Stimulated activated CD8-positive, alpha-beta memory T cell treated with anti-CD3 and anti-CD28 coated beads, Interleukin-12 subunit alpha, Interleukin-12 subunit beta, amount 100 ng/mL, for 1 hour (primary cell): ENCODE measurements around the gene GNRH2.
"Not testable (repeated sequence)": the region's sequence is repeated elsewhere in the genome, so short reads cannot be mapped to it uniquely, and the experiment has no call there.

ENCODE experiments used
- DNase-seq: peaks from one replicate; pipeline ENCODE4 v3.0.0-alpha.2; 2020; ENCODE audit warnings: low read depth

Gene GNRH2

DNA sequence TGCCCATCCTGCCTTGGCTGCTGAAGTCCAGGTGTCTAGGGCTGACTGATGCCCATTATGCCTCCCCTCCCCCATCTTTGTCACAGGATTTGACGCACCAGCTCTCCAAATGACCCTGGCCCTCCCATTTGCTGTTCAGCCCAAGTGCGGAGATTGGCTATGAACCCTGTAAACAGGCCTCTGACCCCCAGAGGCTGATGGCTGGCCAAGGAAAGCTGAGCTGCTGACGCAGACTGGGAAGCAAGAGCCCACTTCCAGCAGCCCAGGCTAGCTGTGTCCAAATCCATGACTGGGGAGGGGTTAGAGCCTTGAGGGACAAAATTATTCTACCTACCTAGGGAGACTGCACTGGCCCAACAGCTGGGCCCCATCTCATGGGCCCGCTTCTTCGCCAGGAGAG is 797 bp upstream of the GNRH2 start:
- DNase-seq: no peak

DNA sequence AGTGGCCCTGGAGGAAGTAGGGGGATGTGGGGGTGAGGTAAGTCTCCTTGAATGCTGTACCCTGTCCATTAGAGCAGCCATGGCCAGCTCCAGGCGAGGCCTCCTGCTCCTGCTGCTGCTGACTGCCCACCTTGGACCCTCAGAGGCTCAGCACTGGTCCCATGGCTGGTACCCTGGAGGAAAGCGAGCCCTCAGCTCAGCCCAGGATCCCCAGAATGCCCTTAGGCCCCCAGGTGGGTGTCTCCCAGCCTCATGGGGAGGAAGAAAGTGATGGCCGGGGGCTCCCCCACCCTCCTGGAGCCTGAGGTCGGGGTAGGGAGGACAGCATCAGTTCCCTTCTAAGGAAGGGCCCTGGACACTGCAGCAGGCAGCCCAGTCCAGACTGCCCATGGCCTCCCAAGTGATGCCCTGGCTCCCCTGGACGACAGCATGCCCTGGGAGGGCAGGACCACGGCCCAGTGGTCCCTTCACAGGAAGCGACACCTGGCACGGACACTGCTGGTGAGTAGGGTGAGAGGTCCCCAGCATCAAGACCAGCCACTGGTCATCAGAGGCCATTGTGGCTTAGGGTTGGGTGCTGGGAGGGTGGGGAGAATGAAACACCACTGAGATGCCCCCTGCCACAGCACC is 1.0 kb downstream of the GNRH2 start:
- no peak for DNase-seq

DNA sequence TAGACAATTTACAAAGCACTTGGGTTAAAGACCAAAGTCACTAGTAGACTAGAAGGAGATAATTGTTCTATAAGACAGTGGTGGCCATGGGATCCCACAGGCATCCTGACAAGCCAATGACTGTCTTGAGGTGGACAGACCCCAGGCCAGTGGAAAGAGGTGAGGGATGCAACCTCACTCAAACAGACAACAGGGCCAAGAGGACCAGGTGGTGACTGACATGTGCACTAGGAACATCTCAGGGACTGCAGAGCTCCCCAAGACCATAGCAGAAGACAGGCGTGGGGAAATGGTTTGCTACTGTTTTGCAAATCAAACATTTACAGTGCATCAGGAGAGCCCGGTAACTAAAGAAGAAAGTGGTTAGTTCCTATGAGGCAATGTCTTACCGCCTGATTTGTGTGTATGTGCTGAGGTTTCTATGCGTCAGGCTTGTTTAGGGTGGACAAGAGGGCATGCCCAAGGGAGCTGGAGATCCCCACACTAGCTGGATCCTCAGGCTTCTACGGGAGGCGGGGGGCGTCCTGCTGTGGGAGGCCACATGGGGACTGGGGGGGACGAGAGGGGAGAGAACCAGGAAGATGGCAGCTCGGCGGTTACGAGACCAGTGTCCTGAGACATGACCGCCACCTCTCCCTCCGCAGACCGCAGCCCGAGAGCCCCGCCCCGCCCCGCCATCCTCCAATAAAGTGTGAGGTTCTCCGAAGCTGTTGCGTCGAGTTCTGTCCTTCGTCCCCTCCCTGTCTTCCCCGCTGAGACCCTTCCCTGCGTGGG is 1.8 kb downstream of the GNRH2 start:
- peak; percentile 26 for DNase-seq

DNA sequence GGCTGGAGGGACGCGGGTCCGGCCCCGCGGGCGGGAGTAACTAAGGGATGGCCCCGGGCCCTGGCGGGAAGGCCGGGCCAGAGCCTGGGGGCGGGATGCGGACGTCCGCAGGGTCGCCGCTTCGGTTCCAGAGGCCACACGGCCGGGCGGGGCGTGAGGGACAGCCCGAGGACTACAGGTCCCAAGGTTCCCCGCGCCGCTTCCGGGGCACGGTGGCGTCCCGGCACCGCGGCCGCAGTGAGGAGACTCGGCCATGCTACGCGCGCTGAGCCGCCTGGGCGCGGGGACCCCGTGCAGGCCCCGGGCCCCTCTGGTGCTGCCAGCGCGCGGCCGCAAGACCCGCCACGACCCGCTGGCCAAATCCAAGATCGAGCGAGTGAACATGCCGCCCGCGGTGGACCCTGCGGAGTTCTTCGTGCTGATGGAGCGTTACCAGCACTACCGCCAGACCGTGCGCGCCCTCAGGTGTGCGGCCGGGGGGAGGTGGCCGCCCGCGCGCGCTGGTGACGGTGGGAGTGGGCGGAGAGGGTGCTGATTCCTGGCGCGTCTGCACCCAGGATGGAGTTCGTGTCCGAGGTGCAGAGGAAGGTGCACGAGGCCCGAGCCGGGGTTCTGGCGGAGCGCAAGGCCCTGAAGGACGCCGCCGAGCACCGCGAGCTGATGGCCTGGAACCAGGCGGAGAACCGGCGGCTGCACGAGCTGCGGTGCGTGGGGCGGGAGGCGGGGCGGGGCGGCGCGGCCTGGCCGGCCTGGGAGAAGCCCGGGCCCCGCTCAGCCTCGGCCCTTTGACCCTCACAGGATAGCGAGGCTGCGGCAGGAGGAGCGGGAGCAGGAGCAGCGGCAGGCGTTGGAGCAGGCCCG is 2.6 kb downstream of the GNRH2 start, which contains the start of gene MRPS26:
TSS of gene MRPS26 (plus strand) at position 237 of the 861 bp plus-strand sequence. CDS start at position 254, 17 bp downstream.
- peak; percentile 64 for DNase-seq

DNA sequence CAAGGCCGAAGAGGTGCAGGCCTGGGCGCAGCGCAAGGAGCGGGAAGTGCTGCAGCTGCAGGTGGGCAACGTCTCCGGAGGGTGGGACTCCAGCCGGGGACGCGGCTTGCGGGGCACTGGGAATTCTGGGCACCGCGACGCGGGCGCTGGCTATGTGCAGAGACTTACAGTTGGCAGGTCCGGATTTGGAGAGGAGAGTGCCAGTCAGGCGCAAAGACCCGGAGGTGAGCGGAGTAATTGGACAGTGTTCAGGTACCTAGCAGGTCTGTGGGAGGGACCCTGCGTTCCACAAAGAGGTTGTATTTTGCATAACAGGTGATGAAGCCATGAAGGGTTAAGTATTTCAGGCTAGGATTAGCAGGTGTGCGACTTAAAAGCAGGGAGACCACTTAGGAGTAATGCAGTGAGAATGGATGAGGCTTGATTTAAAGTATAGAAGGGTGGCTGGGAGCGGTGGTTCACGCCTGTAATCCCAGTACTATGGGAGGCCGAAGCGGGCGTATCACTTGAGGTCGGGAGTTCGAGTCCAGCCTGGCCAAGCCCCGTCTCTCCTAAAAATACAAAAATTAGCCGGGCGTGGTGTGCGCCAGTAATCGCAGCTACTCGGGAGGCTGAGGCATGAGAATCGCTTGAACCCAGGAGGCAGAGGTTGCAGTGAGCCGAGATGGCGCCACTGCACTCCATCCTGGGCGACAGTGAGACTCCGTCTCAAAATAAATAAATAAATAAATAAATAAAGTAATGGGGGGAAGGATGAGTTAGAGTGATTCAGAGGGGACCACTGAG is 3.4 kb downstream of the GNRH2 start:
- DNase-seq: no peak

DNA sequence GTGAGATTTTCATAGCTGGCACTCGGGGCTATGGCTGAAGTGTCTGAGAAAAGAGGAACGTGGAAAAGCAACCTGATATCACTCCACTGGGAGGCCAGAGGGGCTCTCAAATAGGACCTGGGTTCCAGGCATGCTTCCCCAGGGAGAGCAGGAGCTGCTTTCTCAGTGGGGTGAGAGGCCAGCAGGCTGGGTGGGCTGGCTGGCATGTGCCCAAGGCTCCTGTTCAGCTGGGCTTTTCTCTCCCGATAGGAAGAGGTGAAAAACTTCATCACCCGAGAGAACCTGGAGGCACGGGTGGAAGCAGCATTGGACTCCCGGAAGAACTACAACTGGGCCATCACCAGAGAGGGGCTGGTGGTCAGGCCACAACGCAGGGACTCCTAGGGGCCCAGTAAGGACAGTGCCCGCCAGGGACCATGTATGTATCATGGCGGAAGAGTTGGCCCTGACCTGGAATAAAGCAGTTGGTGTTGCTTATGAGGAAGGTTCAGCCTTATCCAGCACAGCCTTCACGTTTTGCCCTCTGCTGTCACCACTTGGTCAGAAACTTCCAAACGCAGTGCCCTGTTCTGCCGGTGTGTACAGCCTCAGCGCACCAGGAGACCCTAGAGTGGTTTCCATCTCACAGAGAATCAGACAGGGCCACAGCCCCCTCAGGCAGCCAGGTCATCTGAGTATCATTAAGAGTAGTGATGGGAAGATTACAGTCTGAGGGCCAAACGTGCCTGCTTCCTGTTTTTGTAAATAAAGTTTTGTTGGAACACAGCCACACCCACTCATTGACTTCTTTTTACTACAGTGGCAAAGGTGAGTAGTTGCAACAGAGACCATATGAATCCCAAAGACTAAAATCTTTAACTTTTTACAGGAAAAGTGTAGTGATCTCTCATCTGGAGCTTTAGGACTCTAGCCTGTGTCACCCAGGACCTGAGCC is 4.3 kb downstream of the GNRH2 start:
- DNase-seq: no peak

DNA sequence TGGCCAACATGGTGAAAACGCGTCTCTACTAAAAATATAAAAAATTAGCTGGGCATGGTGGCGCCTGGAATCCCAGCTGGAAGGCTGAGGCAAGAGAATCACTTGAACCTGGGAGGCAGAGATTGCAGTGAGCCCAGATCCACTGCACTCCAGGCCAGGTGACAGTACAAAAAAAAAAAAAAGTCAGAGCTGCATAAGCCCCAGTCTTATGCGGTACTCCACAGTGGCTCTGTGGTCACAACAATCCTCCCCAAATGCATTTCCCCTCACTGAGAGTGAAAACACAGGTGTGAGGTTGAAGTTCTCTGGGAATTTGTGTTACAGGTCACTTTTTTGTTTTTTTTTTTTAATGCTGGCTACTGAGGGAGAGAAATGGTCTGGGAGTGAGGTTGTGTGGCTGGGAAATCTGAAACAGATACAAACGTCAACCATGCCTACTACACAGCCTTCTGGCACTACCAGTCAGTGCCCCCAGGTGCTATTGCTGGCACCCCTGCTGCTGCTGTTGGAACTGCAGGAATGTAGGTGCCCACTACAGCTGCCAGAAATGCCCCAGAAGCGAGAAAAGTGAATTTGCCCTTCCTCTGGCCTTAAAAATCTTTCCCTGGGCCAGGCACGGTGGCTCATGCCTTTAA is 8.1 kb downstream of the GNRH2 start:
- DNase-seq: no peak

DNA sequence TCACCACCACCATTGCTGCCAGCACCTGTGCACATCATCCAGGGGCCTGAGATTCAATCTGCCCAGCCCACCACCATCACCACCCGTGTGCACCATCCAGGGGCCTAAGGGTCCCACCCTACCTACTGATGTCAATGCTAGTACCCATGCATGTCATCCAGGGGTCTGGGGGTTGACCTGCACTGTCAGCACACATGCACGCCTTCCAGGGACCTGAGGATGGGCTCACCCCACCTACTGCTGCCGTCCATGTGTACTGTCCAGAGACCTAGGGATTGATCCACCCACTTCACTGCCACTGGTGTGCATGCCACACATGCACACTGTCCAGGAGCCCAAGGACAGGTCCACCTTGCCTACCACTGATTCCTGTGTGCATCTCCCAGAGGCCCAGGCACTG is 16.1 kb downstream of the GNRH2 start:
- DNase-seq: no peak

DNA sequence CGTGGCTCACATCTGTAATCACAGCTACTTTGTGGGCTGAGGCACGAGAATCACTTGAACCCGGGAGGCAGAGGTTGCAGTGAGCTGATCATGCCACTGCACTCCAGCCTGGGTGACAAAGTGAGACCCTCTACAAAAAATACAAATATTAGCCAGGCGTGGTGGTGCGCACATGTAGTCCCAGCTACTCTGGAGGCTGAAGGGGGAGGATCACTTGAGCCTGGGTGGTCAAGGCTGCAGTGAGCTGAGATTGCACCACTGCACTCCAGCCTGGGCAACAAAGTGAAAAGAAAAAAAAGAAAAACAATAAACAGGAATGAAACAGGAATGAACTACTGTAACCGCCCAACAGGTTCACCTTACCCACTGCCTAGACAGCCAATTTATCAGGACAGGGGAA is 20.7 kb downstream of the GNRH2 start:
- not testable (repeated sequence) for DNase-seq

DNA sequence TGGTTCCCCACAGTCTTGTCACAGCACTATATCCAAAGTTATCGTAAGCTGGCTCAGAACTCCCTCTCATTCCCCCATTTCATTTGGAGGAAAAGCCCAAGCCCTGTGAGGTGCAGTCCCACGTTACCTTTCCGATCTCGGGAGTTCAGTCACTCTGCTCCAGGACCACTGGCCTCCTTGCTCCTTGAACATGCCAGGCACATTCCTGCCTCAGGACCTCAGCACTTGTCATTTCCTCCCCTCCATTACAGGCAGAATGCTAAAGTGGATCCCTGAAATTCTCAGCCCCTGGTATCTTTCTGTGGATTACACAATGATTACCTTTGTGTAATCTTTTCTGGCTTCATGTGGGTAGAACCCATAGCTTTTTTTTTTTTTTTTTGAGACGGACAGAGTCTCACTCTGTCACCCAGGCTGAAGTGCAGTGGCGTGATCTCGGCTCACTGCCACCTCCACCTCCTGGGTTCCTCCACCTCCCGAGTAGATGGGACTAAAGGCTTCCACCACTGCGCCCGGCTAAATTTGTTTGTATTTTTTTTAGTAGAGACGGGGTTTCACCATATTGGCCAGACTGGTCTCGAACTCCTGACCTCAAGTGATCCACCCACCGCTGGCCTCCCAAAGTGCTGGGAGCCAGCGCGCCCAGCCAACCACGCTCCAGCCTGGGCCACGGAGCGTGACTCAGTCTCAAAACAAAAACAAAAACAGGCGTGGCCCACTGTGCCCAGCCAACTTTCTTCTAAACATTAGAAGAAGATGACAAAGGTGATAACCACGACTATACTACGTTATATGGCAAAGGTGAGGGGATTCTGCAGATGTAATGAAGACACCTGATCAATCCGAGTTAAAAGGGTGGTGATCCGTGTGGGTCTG is 24.0 kb downstream of the GNRH2 start:
- DNase-seq: no peak

DNA sequence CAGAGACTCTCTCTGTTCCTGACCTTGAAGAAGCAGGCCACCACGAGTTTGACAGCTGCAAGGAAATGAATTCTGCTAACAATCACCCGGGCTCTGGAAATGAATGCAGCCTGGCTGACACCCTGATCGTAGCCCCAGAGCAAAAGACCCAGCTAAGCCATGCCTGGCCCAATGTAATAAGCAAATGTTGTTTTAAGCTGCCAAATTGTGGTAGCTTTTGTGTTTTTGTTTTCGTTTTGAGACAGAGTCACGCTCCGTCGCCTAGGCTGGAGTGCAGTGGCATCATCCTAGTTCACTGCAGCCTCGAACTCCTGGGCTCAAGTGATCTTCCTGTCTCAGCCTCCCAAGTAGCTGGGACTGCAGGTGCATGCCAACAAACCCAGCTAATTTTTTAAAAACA is 24.7 kb downstream of the GNRH2 start:
- no peak for DNase-seq

DNA sequence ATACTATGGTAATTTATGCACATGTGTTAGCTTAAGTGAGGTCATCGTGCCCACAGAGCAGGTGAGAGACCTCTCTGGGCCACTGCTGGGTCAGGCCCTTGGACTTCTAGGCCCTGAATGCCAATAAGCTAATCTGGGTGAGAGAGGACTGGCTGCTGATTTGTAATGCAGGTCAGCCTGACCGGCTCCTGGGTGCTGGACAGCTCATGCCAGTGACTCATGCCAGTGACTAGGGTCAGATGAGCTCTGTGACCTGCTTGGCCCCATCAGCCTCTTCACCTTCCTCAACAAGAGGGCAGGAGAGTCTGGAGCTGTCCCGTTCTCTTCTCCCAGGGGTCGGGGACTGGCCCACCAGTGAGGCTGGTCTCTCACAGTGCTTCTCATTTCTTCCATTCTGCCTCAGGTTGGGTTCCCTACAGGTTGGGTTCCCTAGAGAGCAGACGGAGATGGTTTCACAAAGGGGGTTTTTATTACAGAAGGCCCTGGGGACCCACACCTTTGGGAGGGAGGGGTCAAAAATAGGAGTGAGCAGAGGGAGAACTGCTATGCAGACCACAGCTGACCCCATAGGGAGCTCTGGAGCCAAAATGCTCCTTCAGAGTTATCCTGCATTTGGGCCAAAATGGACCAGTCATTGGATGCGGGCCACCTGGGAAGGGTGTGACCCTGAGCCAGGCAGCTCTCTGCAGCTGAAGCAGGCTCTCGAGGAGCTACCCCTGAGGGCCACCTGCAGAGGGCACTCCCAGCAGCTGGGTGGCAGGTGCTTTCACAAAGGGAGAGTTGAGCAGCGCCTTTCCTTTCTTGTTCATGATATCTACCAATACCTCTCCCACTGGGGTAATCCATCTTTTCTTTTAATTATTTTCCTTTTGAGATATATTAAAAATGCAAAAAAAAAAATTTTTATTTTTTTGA is 25.8 kb downstream of the GNRH2 start:
- no peak for DNase-seq

DNA sequence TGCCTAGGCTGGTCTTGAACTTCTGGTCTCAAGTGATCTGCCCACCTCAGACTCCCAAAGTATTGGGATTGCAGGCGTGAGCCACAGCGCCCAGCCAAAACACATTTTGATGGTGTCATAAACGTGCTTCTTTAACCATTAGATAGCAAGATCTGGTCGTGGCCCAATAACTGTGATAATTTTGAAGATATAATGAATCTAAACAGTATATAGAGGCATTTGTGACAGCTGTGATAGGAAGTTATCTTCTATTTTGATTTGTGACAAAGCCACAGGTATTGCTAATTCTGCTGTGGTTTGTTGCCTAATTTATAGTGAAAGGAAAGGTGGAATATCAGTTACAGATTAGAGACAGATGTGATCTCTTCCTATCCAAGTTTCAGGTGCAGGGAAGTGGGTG is 27.3 kb downstream of the GNRH2 start:
- no peak for DNase-seq

DNA sequence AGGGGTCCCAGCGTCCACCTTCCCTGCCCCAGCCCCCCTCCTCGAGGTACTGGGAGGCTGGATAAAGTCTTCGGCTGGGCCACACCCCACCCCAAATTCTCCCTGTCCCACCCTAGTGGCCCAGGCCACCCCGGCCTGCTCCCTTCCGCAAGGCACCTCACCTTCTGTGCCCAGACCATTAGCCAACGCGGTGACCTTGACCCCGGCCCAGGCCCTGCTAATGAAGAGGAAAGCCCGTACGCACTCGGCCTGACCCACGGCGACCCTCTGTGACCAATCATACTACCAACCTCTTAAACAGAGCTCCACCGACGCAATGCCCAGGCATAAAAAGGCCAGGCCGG is 27.8 kb downstream of the GNRH2 start:
- no peak for DNase-seq

DNA sequence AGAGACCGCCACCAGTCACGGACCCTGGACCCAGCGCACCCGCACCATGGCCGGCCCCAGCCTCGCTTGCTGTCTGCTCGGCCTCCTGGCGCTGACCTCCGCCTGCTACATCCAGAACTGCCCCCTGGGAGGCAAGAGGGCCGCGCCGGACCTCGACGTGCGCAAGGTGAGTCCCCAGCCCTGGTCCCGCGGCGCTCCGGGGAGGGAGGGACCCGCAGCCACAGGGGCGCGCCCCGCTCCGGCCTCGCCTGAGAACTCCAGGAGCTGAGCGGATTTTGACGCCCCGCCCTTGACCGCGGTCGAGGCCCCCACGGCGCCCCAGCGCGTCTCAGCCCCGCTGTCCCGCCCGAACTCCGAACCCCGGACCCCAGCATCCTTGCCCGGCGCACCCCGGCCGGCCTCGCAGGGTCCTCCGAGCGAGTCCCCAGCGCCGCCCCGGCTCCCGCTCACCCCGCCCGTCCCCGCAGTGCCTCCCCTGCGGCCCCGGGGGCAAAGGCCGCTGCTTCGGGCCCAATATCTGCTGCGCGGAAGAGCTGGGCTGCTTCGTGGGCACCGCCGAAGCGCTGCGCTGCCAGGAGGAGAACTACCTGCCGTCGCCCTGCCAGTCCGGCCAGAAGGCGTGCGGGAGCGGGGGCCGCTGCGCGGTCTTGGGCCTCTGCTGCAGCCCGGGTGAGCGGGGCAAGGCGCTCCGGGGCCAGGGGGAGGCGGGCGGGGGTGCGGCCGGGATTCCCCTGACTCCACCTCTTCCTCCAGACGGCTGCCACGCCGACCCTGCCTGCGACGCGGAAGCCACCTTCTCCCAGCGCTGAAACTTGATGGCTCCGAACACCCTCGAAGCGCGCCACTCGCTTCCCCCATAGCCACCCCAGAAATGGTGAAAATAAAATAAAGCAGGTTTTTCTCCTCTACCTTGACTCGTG is 28.4 kb downstream of the GNRH2 start, which contains the start of gene OXT:
TSS of gene OXT (plus strand) at position 11 of the 920 bp plus-strand sequence. CDS start at position 47, 36 bp downstream.
- DNase-seq: peak; percentile 51

DNA sequence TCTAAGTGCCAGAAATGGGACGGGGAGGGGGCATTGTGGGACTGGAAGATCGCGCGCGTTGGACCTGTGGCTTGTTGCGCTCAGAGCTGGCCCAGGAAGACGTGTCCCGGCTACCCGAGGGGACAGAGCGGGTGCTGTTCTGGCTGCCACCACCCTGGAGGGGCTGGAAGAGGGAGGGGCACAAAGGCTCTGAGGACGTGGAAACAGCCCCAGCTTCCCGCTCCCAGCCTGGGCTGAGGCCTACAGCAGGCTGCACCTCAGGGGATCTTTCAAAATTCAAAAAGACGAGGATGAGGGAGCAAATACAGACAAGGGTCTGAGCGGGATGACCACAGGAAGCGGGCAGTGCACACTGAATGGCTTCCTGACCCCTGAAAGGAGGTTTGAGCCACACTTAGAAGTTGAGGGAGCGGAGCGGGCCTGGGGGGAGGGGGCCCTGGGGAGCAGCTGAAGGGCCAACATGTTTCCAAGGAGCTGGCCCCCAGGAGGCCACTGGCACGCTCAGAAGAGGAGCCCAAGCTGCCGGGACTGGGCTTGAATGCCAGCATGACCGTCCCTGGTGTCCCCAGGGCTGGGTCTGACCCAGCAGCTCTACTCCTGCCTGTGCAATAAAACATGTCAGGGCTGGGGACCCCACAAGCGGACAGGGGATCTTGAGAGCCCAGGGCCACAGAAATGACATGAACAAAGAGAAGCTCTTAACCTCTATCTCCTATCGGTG is 29.3 kb downstream of the GNRH2 start:
- no peak for DNase-seq
